Endothelial cell of umbilical vein (primary cell): Measurements from ENCODE around the gene MED1. TPM values are rescaled to one million over a fixed set of nuclear protein-coding genes. Genes with fewer than 3 reads are reported as not detected.

Experiments
- BruUV-seq: library from RNA; stranded (reverse); fragments of 400-500 nt; replicated peaks from 2 replicates; lab custom pipeline; 2021; lab: Mats Ljungman, UMichigan
- CTCF ChIA-PET: fragments of 300-600, 350-600 bp; sonication (Branson Sonifier 250); formaldehyde crosslinking; loops from one replicate; lab custom pipeline; 2021; ENCODE audit warnings: antibody characterized with exemption, inconsistent platforms; lab: Charles Lee
- POLR2A ChIA-PET: fragments of 300-600, 350-600 bp; sonication (Branson Sonifier 250); formaldehyde crosslinking; loops from one replicate; lab custom pipeline; 2021; ENCODE audit warnings: antibody characterized with exemption, inconsistent platforms; lab: Charles Lee
- DNase-seq: peaks from one replicate; pipeline ENCODE4 v3.0.0-alpha.2; 2011; ENCODE audit warnings: low read depth, low spot score
- FAIRE-seq: peaks from 2 replicates; lab custom pipeline; 2011; peaks lifted over from hg19 to GRCh38; lab: Jason Lieb, UNC
- H2AFZ ChIP-seq: 2 replicates; pipeline ENCODE4 v1.6.0; 2012; ENCODE audit warnings: low read depth, low read length, control low read depth, inconsistent platforms
- H3K27ac ChIP-seq: 2 replicates; pipeline ENCODE4 v1.5.1; 2011; ENCODE audit warnings: low read depth, mild to moderate bottlenecking, control low read depth, low read length, moderate library complexity; ENCODE audit not compliant: insufficient read depth
- H3K27me3 ChIP-seq, 2 experiments: 2 replicates each; pipeline versions ENCODE4 v1.6.0 to v1.6.1; 2011; ENCODE audit warnings: low read length in 2 of 2, mixed read lengths in 1 of 2; ENCODE audit not compliant: control insufficient read depth in 2 of 2, insufficient read depth in 2 of 2
- H3K36me3 ChIP-seq, 2 experiments: 2 replicates in 1 of 2; 3 replicates in 1 of 2; pipeline ENCODE4 v1.5.1; 2011; ENCODE audit warnings: low read length in 2 of 2, mild to moderate bottlenecking in 1 of 2, moderate library complexity in 1 of 2; ENCODE audit not compliant: control insufficient read depth in 2 of 2, insufficient read depth in 2 of 2; ENCODE audit errors: extremely low read depth in 1 of 2
- H3K4me1 ChIP-seq: 3 replicates; pipeline ENCODE4 v1.5.1; 2011; ENCODE audit warnings: mild to moderate bottlenecking, low read length; ENCODE audit not compliant: control insufficient read depth, insufficient read depth; ENCODE audit errors: extremely low read depth
- H3K4me2 ChIP-seq: 2 replicates; pipeline ENCODE4 v1.6.1; 2011; ENCODE audit warnings: low read length, control low read depth, mixed read lengths; ENCODE audit not compliant: insufficient read depth
- H3K4me3 ChIP-seq, 3 experiments: fragments of 200-600 bp in 1 of 3; sonication (generic), shearing (Covaris generic) in 1 of 3; replicated peaks in 1 of 3; 2 replicates each; pipeline ENCODE4 v1.5.1; 2011 to 2016; ENCODE audit warnings: control low read depth in 3 of 3, low read length in 3 of 3, mild to moderate bottlenecking in 2 of 3, inconsistent platforms in 1 of 3, low read depth in 1 of 3, moderate library complexity in 1 of 3; ENCODE audit not compliant: insufficient read depth in 1 of 3
- H3K79me2 ChIP-seq: 2 replicates; pipeline ENCODE4 v1.6.0; 2012; ENCODE audit warnings: low read length, inconsistent platforms; ENCODE audit not compliant: control insufficient read depth, insufficient read depth
- H3K9ac ChIP-seq: replicated peaks from 2 replicates; pipeline ENCODE3; 2011; ENCODE audit warnings: low read length, control low read depth; ENCODE audit not compliant: insufficient read depth; ENCODE audit errors: extremely low read depth
- H3K9me1 ChIP-seq: replicated peaks from 3 replicates; pipeline ENCODE4 v1.6.0; 2011; ENCODE audit warnings: mild to moderate bottlenecking, low read length; ENCODE audit not compliant: control insufficient read depth, insufficient read depth; ENCODE audit errors: extremely low read depth
- H3K9me3 ChIP-seq: replicated peaks from 2 replicates; pipeline ENCODE4 v1.5.1; 2012; ENCODE audit warnings: low read length, inconsistent platforms; ENCODE audit not compliant: control insufficient read depth, insufficient read depth
- H4K20me1 ChIP-seq: replicated peaks from 2 replicates; pipeline ENCODE3; 2011; ENCODE audit warnings: mild to moderate bottlenecking, low read length; ENCODE audit not compliant: control insufficient read depth, insufficient read depth; ENCODE audit errors: extremely low read depth
- CTCF ChIP-seq, 2 donors: IDR thresholded peaks; 1 replicate in 1 of 2; 2 replicates in 1 of 2; pipeline ENCODE4 v1.5.1; 2011; ENCODE audit warnings: low read length in 2 of 2, mild to moderate bottlenecking in 2 of 2, moderate library complexity in 2 of 2, control low read depth in 1 of 2, inconsistent platforms in 1 of 2, low read depth in 1 of 2; ENCODE audit not compliant: insufficient read depth in 1 of 2; ENCODE audit errors: extremely low read depth in 1 of 2
- EZH2 ChIP-seq: IDR thresholded peaks from 2 replicates; pipeline ENCODE4 v1.6.1; 2012; ENCODE audit warnings: borderline replicate concordance, low read depth, mild to moderate bottlenecking, moderate library complexity, low read length, inconsistent platforms; ENCODE audit not compliant: severe bottlenecking
- FOS ChIP-seq: IDR thresholded peaks from 2 replicates; pipeline ENCODE4 v1.6.1; 2011; ENCODE audit warnings: mild to moderate bottlenecking, low read length, moderate library complexity, borderline replicate concordance; ENCODE audit not compliant: insufficient read depth
- GATA2 ChIP-seq: IDR thresholded peaks from 2 replicates; pipeline ENCODE4 v1.7.0; 2011; ENCODE audit warnings: low read depth, mild to moderate bottlenecking, moderate library complexity, mixed read lengths, low read length; ENCODE audit not compliant: insufficient read length, insufficient read depth
- JUN ChIP-seq: IDR thresholded peaks from 2 replicates; pipeline ENCODE4 v1.6.1; 2011; ENCODE audit warnings: borderline replicate concordance, low read depth; ENCODE audit not compliant: insufficient read length, insufficient read depth
- MYC ChIP-seq: IDR thresholded peaks from one replicate; pipeline ENCODE4 v1.6.1; 2011; ENCODE audit warnings: mild to moderate bottlenecking, low read depth, low read length
- POLR2A ChIP-seq: IDR thresholded peaks from 2 replicates; pipeline ENCODE4 v1.6.1; 2012; ENCODE audit warnings: low read depth, mild to moderate bottlenecking, control low read depth, low read length
- POLR2AphosphoS5 ChIP-seq: IDR thresholded peaks from 2 replicates; pipeline ENCODE4 v1.6.1; 2012; ENCODE audit warnings: low read depth, mild to moderate bottlenecking, control low read depth, low read length, moderate library complexity; ENCODE audit not compliant: insufficient read depth
- dilution Hi-C: fragments of 300-500 bp; cut with MboI; formaldehyde crosslinking; loops from one replicate; pipeline ENCODE4 v1.15.0; 2019; ENCODE audit warnings: low sequenced_read_pairs; ENCODE audit not compliant: extremely low pct_ligation_motif_present
- intact Hi-C: fragments of 100-400 bp; cut with micrococcal nuclease; formaldehyde crosslinking; loops from one replicate; pipeline ENCODE4 v1.10.0; 2022
- polyA plus RNA-seq, 4 experiments: library from polyadenylated mRNA; depleted of rRNA in 3 of 4; stranded (reverse) in 3 of 4; unstranded in 1 of 4; fragments of >200 nt; gene quantifications; 2 replicates each; pipeline versions ENCODE4 v1.2.1 to v1.2.3, GENCODE V29; 2011 to 2012; ENCODE audit warnings: missing spikeins in 1 of 4
- total RNA-seq: library from RNA; stranded (reverse); gene quantifications from 2 replicates; pipeline ENCODE4 v1.2.3, GENCODE V29; 2021
- TF ChIP-seq, protein P1 (sequence below): IDR thresholded peaks from 2 replicates; pipeline ENCODE4 v1.6.1; 2011; ENCODE audit not compliant: insufficient read depth, insufficient read length

Gene MED1
- total and polyA plus RNA-seq, 2 donors (not counting 3 experiments of a cell fraction or from before 2014, with no cell fraction given): 19.8 to 46.2 TPM

GRCh38 chr17:39361064-39361463, 90.0 kb downstream of the MED1 start:
- Histone ChIP-seq H3K4me3 (no peak overlapping the region), H3K36me3 (no peaks in the 10 kb centered on the region), H4K20me1 (peaks cover 3% of the 10 kb centered on the region), H2AFZ (no peak overlapping the region), H3K9me3 (no peaks in the 10 kb centered on the region), H3K9ac (no peak overlapping the region), H3K9me1 (no peaks in the 10 kb centered on the region), H3K4me1 (no peaks in the 10 kb centered on the region), H3K27me3 (no peaks in the 10 kb centered on the region), H3K27ac (no peak overlapping the region), H3K4me2 (no peak overlapping the region), H3K79me2 (no peaks in the 10 kb centered on the region)
- FAIRE-seq (no peak), DNase-seq (no peak)
- dilution Hi-C loops: no loop called here
- TF ChIP-seq, protein P1, sequence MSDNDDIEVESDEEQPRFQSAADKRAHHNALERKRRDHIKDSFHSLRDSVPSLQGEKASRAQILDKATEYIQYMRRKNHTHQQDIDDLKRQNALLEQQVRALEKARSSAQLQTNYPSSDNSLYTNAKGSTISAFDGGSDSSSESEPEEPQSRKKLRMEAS: no peak
- TF ChIP-seq JUN: no peak
- no peak for TF ChIP-seq POLR2A
- no peak for TF ChIP-seq CTCF (IDR thresholded peaks at IDR 0.05; ENCODE audit: extremely low read depth in 1 of 2, insufficient read depth in 1 of 2, low read depth in 1 of 2, low read length in 2 of 2)
- no peak for TF ChIP-seq GATA2
- TF ChIP-seq POLR2AphosphoS5: no peak
- no peak for TF ChIP-seq FOS
- TF ChIP-seq MYC: no peak
- no peak for TF ChIP-seq EZH2
- intact Hi-C loops: no loop called here
- no TSS peak for BruUV-seq
- ChIA-PET POLR2A (no interaction called here), CTCF (interaction anchor here (2.3 kb wide), 1 partner anchor 9 kb away, joined by 7 read pairs; no protein-coding TSS in a partner anchor)
